Smooth muscle cell (in vitro differentiated cells): Measurements from ENCODE around the gene FKBP14. TPM values are rescaled to one million over a fixed set of nuclear protein-coding genes. Genes with fewer than 3 reads are reported as not detected.

Experiments
- DNase-seq: peaks from one replicate; lab custom pipeline; 2025; ENCODE audit not compliant: unreplicated experiment; lab: John Stamatoyannopoulos, UW
- H2AFZ ChIP-seq: fragments of 200-600 bp; sonication (generic); 2 replicates; pipeline ENCODE4 v1.6.0; 2016; ENCODE audit warnings: antibody characterized with exemption, low read depth, mild to moderate bottlenecking
- H3F3A ChIP-seq: fragments of 200-600 bp; sonication (generic); 2 replicates; pipeline ENCODE4 v1.6.0; 2017; ENCODE audit warnings: antibody characterized with exemption, low read depth
- H3K27ac ChIP-seq: fragments of 200-600 bp; sonication (generic); 2 replicates; pipeline ENCODE4 v1.5.1; 2016; ENCODE audit warnings: low read depth, mild to moderate bottlenecking
- H3K27me3 ChIP-seq: fragments of 200-600 bp; sonication (generic); 2 replicates; pipeline ENCODE4 v1.6.1; 2016; ENCODE audit warnings: low read depth, mild to moderate bottlenecking
- H3K36me3 ChIP-seq: fragments of 200-600 bp; sonication (generic); 2 replicates; pipeline ENCODE4 v1.5.1; 2016; ENCODE audit warnings: low read depth
- H3K4me1 ChIP-seq: fragments of 200-600 bp; sonication (generic); 2 replicates; pipeline ENCODE4 v1.5.1; 2016; ENCODE audit warnings: low read depth
- H3K4me2 ChIP-seq: fragments of 200-600 bp; sonication (generic); 2 replicates; pipeline ENCODE4 v1.6.0; 2016; ENCODE audit warnings: mild to moderate bottlenecking
- H3K4me3 ChIP-seq: fragments of 200-600 bp; sonication (generic); 2 replicates; pipeline ENCODE4 v1.5.1; 2016; ENCODE audit warnings: mild to moderate bottlenecking
- H3K79me2 ChIP-seq: fragments of 200-600 bp; sonication (generic); 2 replicates; pipeline ENCODE4 v1.6.0; 2016; ENCODE audit warnings: low read depth, mild to moderate bottlenecking
- H3K9ac ChIP-seq: fragments of 200-600 bp; sonication (generic); 2 replicates; pipeline ENCODE4 v1.6.0; 2016; ENCODE audit warnings: low read depth
- H3K9me3 ChIP-seq: fragments of 200-600 bp; sonication (generic); replicated peaks from 2 replicates; pipeline ENCODE4 v1.5.1; 2016; ENCODE audit warnings: low read depth
- H4K20me1 ChIP-seq: fragments of 200-600 bp; sonication (generic); 2 replicates; pipeline ENCODE4 v1.6.0; 2016; ENCODE audit warnings: low read depth
- WGBS: methylation state at CpG from one replicate; pipeline ENCODE4 v1.1.7; 2016; ENCODE audit warnings: low lambda C conversion rate; 5-methylcytosine and 5-hydroxymethylcytosine counted together
- polyA plus RNA-seq: library from polyadenylated mRNA; unstranded; fragments of >200 nt; fragmentation: Nextera tagmentation; extraction: Ambion mirVana; gene quantifications from 2 replicates; pipeline ENCODE4 v1.2.1, GENCODE V29; 2016
- total RNA-seq: library from RNA; depleted of rRNA; stranded (reverse); fragments of >200 nt; gene quantifications from 2 replicates; pipeline ENCODE4 v1.2.3, GENCODE V29; 2014
- TF ChIP-seq, protein P1 (sequence below): fragments of 200-600 bp; sonication (generic); IDR thresholded peaks from 2 replicates; pipeline ENCODE4 v1.5.1; 2017; ENCODE audit warnings: borderline replicate concordance, mild to moderate bottlenecking, antibody characterized with exemption; ENCODE audit not compliant: insufficient read depth, poor library complexity, severe bottlenecking

The FKBP14 gene
- total and polyA plus RNA-seq, 2 experiments from 2014 or later = 90.1 to 111 TPM

DNA sequence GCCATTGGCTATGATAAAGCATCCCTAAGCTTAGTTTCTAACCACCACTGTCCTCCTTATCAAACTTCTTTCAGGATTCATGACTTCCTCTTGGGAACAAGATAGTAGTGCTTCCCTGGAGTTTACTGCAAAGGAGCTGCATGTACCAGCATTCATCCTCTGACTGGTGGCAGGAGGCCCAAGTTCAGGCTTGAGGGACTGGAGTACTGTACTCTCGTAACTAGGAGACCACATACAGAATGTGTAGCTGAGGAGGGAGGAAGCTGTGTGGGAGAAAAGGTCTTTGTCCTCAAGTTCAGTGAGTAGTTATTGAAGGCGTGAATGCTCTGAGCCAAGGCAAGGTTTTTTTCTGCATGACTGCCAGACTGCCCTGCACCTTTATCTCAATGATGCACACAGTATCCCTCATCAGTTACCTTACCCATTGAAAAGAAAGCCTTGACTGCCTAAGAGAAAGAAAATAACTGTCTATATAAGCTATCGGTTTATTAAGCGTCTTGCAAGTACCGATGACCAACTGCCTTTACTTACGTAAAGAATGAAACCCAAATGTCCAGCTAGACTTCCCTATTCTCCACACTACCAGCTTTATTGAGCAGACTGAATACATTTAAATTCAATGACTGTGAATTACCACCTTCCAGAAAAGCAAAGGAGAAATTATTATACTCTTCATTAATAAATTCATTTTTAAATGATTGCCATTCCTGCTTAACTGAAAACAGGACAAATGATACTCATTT lies 49.7 kb downstream of the FKBP14 start:
- H3K27ac ChIP-seq = no peak overlapping the region
- TF ChIP-seq, protein P1, sequence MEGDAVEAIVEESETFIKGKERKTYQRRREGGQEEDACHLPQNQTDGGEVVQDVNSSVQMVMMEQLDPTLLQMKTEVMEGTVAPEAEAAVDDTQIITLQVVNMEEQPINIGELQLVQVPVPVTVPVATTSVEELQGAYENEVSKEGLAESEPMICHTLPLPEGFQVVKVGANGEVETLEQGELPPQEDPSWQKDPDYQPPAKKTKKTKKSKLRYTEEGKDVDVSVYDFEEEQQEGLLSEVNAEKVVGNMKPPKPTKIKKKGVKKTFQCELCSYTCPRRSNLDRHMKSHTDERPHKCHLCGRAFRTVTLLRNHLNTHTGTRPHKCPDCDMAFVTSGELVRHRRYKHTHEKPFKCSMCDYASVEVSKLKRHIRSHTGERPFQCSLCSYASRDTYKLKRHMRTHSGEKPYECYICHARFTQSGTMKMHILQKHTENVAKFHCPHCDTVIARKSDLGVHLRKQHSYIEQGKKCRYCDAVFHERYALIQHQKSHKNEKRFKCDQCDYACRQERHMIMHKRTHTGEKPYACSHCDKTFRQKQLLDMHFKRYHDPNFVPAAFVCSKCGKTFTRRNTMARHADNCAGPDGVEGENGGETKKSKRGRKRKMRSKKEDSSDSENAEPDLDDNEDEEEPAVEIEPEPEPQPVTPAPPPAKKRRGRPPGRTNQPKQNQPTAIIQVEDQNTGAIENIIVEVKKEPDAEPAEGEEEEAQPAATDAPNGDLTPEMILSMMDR = no peak
- no peak for DNase-seq
- peak overlapping the region; percentile 49 for H3K4me2 ChIP-seq
- no peaks in the 10 kb centered on the region for H3K36me3 ChIP-seq
- H2AFZ ChIP-seq = no peak overlapping the region
- peaks cover 14% of the 10 kb centered on the region for H3K4me1 ChIP-seq
- no peaks in the 10 kb centered on the region for H3F3A ChIP-seq
- peaks cover 100% of the 10 kb centered on the region for H4K20me1 ChIP-seq
- no peaks in the 10 kb centered on the region for H3K27me3 ChIP-seq
- H3K79me2 ChIP-seq = peaks cover 99% of the 10 kb centered on the region
- H3K9me3 ChIP-seq = no peaks in the 10 kb centered on the region
- no peak overlapping the region for H3K9ac ChIP-seq
- 71% methylated on average over 6 of the region's 6 CpGs for WGBS
- no peak overlapping the region for H3K4me3 ChIP-seq

DNA sequence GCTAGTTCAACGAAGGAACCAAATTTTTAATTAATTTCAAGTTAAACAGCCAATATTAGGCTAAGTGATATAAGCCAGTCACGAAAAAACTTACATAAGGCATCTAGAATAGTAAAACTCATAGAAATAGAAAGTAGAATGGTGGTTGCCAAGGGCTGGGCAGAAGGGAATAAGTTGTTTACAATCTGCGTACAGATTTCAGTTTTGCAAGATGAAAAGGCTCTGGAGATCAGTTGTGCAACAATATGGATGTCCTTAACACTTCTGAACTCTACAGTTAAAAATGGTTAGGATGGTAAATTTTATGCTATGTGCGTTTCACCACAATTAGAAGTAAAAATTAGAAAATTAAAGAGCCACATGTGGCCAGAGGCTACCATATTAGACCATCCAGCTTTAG lies 50.2 kb downstream of the FKBP14 start:
- H3F3A ChIP-seq = no peaks in the 10 kb centered on the region
- DNase-seq = no peak
- H3K4me1 ChIP-seq = peaks cover 14% of the 10 kb centered on the region
- H3K27ac ChIP-seq = no peak overlapping the region
- no peaks in the 10 kb centered on the region for H3K9me3 ChIP-seq
- peak overlapping the region; percentile 49 for H3K4me2 ChIP-seq
- no peak overlapping the region for H2AFZ ChIP-seq
- no peak overlapping the region for H3K4me3 ChIP-seq
- H3K79me2 ChIP-seq = peaks cover 99% of the 10 kb centered on the region
- 83% methylated on average over 4 of the region's 4 CpGs for WGBS
- TF ChIP-seq, protein P1 = no peak
- H4K20me1 ChIP-seq = peaks cover 100% of the 10 kb centered on the region
- H3K9ac ChIP-seq = no peak overlapping the region
- no peaks in the 10 kb centered on the region for H3K36me3 ChIP-seq
- H3K27me3 ChIP-seq = no peaks in the 10 kb centered on the region

DNA sequence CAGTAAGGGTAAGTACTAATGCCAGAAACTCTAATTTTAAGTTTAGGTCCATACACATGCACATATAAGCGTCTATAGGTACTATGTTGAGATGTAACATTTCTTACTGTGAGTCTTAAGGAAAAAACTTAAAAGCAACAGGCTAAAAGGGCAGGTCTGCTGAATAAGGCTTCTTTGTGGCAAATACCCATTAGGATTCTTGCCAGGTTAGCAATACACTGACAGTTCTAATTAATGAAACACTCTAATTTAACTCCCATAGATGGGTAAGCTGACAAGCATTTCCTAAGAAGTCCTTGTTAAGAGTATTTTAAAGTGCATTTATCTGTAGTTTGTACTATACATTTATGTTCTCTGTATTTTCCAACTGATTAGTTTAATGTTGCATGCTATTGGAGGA lies 50.9 kb downstream of the FKBP14 start:
- no peaks in the 10 kb centered on the region for H3F3A ChIP-seq
- peaks cover 99% of the 10 kb centered on the region for H3K79me2 ChIP-seq
- H3K4me1 ChIP-seq = peaks cover 14% of the 10 kb centered on the region
- H3K27me3 ChIP-seq = no peaks in the 10 kb centered on the region
- H3K9me3 ChIP-seq = no peaks in the 10 kb centered on the region
- no peaks in the 10 kb centered on the region for H3K36me3 ChIP-seq
- WGBS = 95% methylated on average over 1 of the region's 1 CpG
- no peak overlapping the region for H3K4me2 ChIP-seq
- H3K9ac ChIP-seq = no peak overlapping the region
- TF ChIP-seq, protein P1 = no peak
- no peak overlapping the region for H3K27ac ChIP-seq
- no peak overlapping the region for H2AFZ ChIP-seq
- no peak for DNase-seq
- no peak overlapping the region for H3K4me3 ChIP-seq
- H4K20me1 ChIP-seq = peaks cover 100% of the 10 kb centered on the region

DNA sequence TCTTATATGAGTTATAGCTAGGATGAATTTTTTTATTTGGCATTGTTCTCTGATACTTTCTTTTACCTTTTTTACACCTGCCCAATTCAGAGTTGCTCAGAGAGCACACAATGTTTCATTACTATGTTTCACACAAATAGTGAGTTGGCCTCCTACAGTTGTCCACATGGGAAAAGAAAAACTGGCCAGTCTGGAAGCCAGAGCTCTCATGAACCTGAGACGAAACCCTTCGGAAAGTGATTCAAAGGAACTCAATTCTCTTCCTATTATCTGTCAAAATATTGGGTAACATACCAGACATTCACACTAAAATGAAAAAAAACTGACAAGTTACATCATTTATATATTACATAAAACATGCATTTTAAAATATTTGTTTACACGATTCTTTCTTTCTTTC lies 52.2 kb downstream of the FKBP14 start:
- 97% methylated on average over 3 of the region's 3 CpGs for WGBS

More for the DNA sequence above, 52.2 kb downstream of the FKBP14 start:
- no peaks in the 10 kb centered on the region for H3K27me3 ChIP-seq
- H3K27ac ChIP-seq = no peak overlapping the region
- peaks cover 11% of the 10 kb centered on the region for H3F3A ChIP-seq
- H4K20me1 ChIP-seq = peaks cover 100% of the 10 kb centered on the region
- TF ChIP-seq, protein P1 = no peak
- no peaks in the 10 kb centered on the region for H3K36me3 ChIP-seq
- no peak overlapping the region for H3K4me2 ChIP-seq
- no peak overlapping the region for H3K9ac ChIP-seq
- H3K4me1 ChIP-seq = peaks cover 24% of the 10 kb centered on the region
- no peak overlapping the region for H3K4me3 ChIP-seq
- no peaks in the 10 kb centered on the region for H3K9me3 ChIP-seq
- no peak overlapping the region for H2AFZ ChIP-seq
- no peak for DNase-seq
- peaks cover 99% of the 10 kb centered on the region for H3K79me2 ChIP-seq
